HEK293 (cell line): ENCODE measurements around the gene KLHDC4.
A peak's percentile ranks its signal among the peaks of the same experiment; 100 is the strongest.

Experiments used
- CTCF ChIA-PET: fragments of 350-600 bp; formaldehyde crosslinking; extraction: SDS; loops from one replicate; lab custom pipeline; 2021; ENCODE audit warnings: antibody characterized with exemption; lab: Yijun Ruan, JAX
- POLR2A ChIA-PET: fragments of 300-600 bp; formaldehyde crosslinking; extraction: SDS; loops from one replicate; lab custom pipeline; 2020; ENCODE audit warnings: antibody characterized with exemption, inconsistent platforms; lab: Yijun Ruan, JAX
- H3K27ac ChIP-seq: fragments of 200-500 bp; sonication (Bioruptor generic); 2 replicates; pipeline ENCODE4 v1.5.1; 2014; ENCODE audit warnings: low read depth, low read length, control low read depth, inconsistent platforms; ENCODE audit errors: extremely low read depth
- H3K36me3 ChIP-seq, 2 experiments: fragments of 200-500 bp in 1 of 2; sonication (Bioruptor generic) in 1 of 2; 1 replicate in 1 of 2; 2 replicates in 1 of 2; pipeline ENCODE4 v1.5.1; 2014 to 2017; ENCODE audit warnings: inconsistent platforms in 2 of 2, low read length in 2 of 2; ENCODE audit not compliant: control insufficient read depth in 2 of 2, insufficient read depth in 1 of 2
- H3K4me1 ChIP-seq: fragments of 200-500 bp; sonication (Bioruptor generic); 2 replicates; pipeline ENCODE4 v1.5.1; 2014; ENCODE audit warnings: mild to moderate bottlenecking, low read length, inconsistent platforms; ENCODE audit not compliant: control insufficient read depth, insufficient read depth
- H3K4me3 ChIP-seq: 2 replicates; pipeline ENCODE4 v1.5.1; 2011; ENCODE audit warnings: low read depth, mild to moderate bottlenecking, control low read depth, low read length, moderate library complexity
- H3K9me3 ChIP-seq: fragments of 200-500 bp; sonication (Bioruptor generic); 2 replicates; pipeline ENCODE4 v1.5.1; 2014; ENCODE audit warnings: low read depth, low read length, inconsistent platforms; ENCODE audit not compliant: control insufficient read depth, insufficient read depth
- BCL11B ChIP-seq: fragments of 450-650 bp; formaldehyde crosslinking; IDR thresholded peaks from 2 replicates; pipeline ENCODE4 v1.5.1; 2016; ENCODE audit warnings: low read depth, missing biosample characterization, missing genetic modification characterization
- GLIS1 ChIP-seq: fragments of 450-650 bp; formaldehyde crosslinking; IDR thresholded peaks from 2 replicates; pipeline ENCODE4 v1.5.1; 2016; ENCODE audit warnings: missing biosample characterization, missing genetic modification characterization
- HIC1 ChIP-seq: fragments of 450-650 bp; formaldehyde crosslinking; IDR thresholded peaks from 2 replicates; pipeline ENCODE4 v1.5.1; 2016; ENCODE audit warnings: missing biosample characterization, missing genetic modification characterization
- KLF8 ChIP-seq: fragments of 450-650 bp; formaldehyde crosslinking; IDR thresholded peaks from 2 replicates; pipeline ENCODE4 v1.5.1; 2016; ENCODE audit warnings: missing biosample characterization, missing genetic modification characterization
- PBX3 ChIP-seq: sonication (generic); formaldehyde crosslinking; IDR thresholded peaks from 2 replicates; pipeline ENCODE4 v1.8.1; 2022; ENCODE audit warnings: mild to moderate bottlenecking, moderate library complexity, missing genetic modification reagents
- PRDM10 ChIP-seq: fragments of 450-650 bp; formaldehyde crosslinking; IDR thresholded peaks from 2 replicates; pipeline ENCODE4 v1.5.1; 2016; ENCODE audit warnings: missing biosample characterization, missing genetic modification characterization
- REPIN1 ChIP-seq: fragments of 450-650 bp; formaldehyde crosslinking; IDR thresholded peaks from 2 replicates; pipeline ENCODE4 v1.5.1; 2017; ENCODE audit warnings: missing biosample characterization, missing genetic modification characterization, low read depth
- REST ChIP-seq: fragments of 450-650 bp; formaldehyde crosslinking; IDR thresholded peaks from 2 replicates; pipeline ENCODE4 v1.5.1; 2016; ENCODE audit warnings: missing biosample characterization, missing genetic modification characterization
- ZBTB20 ChIP-seq: fragments of 450-650 bp; formaldehyde crosslinking; IDR thresholded peaks from 2 replicates; pipeline ENCODE4 v1.5.1; 2016; ENCODE audit warnings: missing biosample characterization, missing genetic modification characterization
- ZNF202 ChIP-seq: fragments of 450-650 bp; formaldehyde crosslinking; IDR thresholded peaks from 2 replicates; pipeline ENCODE4 v1.5.1; 2016; ENCODE audit warnings: missing biosample characterization, missing genetic modification characterization, borderline replicate concordance
- ZNF221 ChIP-seq: fragments of 450-650 bp; formaldehyde crosslinking; IDR thresholded peaks from 2 replicates; pipeline ENCODE4 v1.5.1; 2017; ENCODE audit warnings: missing biosample characterization, missing genetic modification characterization, borderline replicate concordance
- ZNF223 ChIP-seq: fragments of 450-650 bp; formaldehyde crosslinking; IDR thresholded peaks from 2 replicates; pipeline ENCODE4 v1.5.1; 2016; ENCODE audit warnings: missing biosample characterization, missing genetic modification characterization
- ZNF302 ChIP-seq: fragments of 450-650 bp; formaldehyde crosslinking; IDR thresholded peaks from 2 replicates; pipeline ENCODE4 v1.5.1; 2016; ENCODE audit warnings: missing biosample characterization, missing genetic modification characterization, low read depth
- ZNF433 ChIP-seq: fragments of 450-650 bp; formaldehyde crosslinking; IDR thresholded peaks from 2 replicates; pipeline ENCODE4 v1.5.1; 2016; ENCODE audit warnings: missing biosample characterization, missing genetic modification characterization, low read depth
- ZNF521 ChIP-seq: fragments of 450-650 bp; formaldehyde crosslinking; IDR thresholded peaks from 2 replicates; pipeline ENCODE4 v1.5.1; 2017; ENCODE audit warnings: missing biosample characterization, mild to moderate bottlenecking, missing genetic modification characterization
- ZNF555 ChIP-seq: fragments of 450-650 bp; formaldehyde crosslinking; conservative IDR thresholded peaks from 2 replicates; pipeline ENCODE4 v1.5.1; 2017; ENCODE audit warnings: missing biosample characterization, mild to moderate bottlenecking, missing genetic modification characterization, inconsistent platforms
- ZNF571 ChIP-seq: fragments of 450-650 bp; formaldehyde crosslinking; IDR thresholded peaks from 2 replicates; pipeline ENCODE4 v1.5.0; 2017; ENCODE audit warnings: missing biosample characterization, missing genetic modification characterization
- ZNF701 ChIP-seq: fragments of 450-650 bp; formaldehyde crosslinking; IDR thresholded peaks from 2 replicates; pipeline ENCODE4 v1.5.1; 2016; ENCODE audit warnings: missing biosample characterization, missing genetic modification characterization
- ZNF747 ChIP-seq: fragments of 450-650 bp; formaldehyde crosslinking; IDR thresholded peaks from 2 replicates; pipeline ENCODE4 v1.5.1; 2016; ENCODE audit warnings: missing biosample characterization, missing genetic modification characterization
- ZXDB ChIP-seq: fragments of 450-650 bp; formaldehyde crosslinking; IDR thresholded peaks from 2 replicates; pipeline ENCODE4 v1.5.1; 2016; ENCODE audit warnings: missing biosample characterization, missing genetic modification characterization

KLHDC4 gene

GRCh38 chr16:87661561-87661960, 104.2 kb downstream of the KLHDC4 start:
- TF ChIP-seq PRDM10 (tag by site-specific recombination) = no peak
- peak; percentile 91 for TF ChIP-seq REST
- no peaks in the 10 kb centered on the region for H3K36me3 ChIP-seq
- no peak overlapping the region for H3K27ac ChIP-seq
- POLR2A ChIA-PET = no interaction called here
- H3K4me1 ChIP-seq = no peaks in the 10 kb centered on the region
- H3K4me3 ChIP-seq = no peak overlapping the region
- CTCF ChIA-PET = no interaction called here
- no peaks in the 10 kb centered on the region for H3K9me3 ChIP-seq

- Histone ChIP-seq H3K4me3 (no peak overlapping the region), H3K36me3 (peaks cover 0 to 9% of the 10 kb centered on the region in 2 experiments; a peak in 1 of 3 replicates), H3K27ac (no peak overlapping the region), H3K4me1 (no peaks in the 10 kb centered on the region), H3K9me3 (no peaks in the 10 kb centered on the region)
- POLR2A ChIA-PET = no interaction called here
- TF ChIP-seq ZNF221 (tag by site-specific recombination) (no peak), ZNF302 (tag by site-specific recombination) (no peak), ZNF521 (tag by site-specific recombination) (no peak), ZNF555 (tag by site-specific recombination) (no peak), ZXDB (tag by site-specific recombination) (no peak), ZNF223 (no peak), PBX3 (no peak), REPIN1 (tag by site-specific recombination) (no peak), ZBTB20 (tag by site-specific recombination) (no peak), HIC1 (tag by site-specific recombination) (no peak), KLF8 (no peak), ZNF701 (no peak), ZNF202 (tag by site-specific recombination) (no peak), ZNF747 (tag by site-specific recombination) (no peak), ZNF571 (tag by site-specific recombination) (no peak), ZNF433 (tag by site-specific recombination) (no peak), GLIS1 (tag by site-specific recombination) (no peak), BCL11B (tag by site-specific recombination) (no peak)
- CTCF ChIA-PET = no interaction called here
Observed at GRCh38 chr16:87658564-87659225, 107.1 kb downstream of the KLHDC4 start.
